GM13976 (cell line): Measurements from ENCODE around the gene SCUBE3.

Experiments
- DNase-seq: peaks from one replicate; pipeline ENCODE4 v3.0.0; 2012; ENCODE audit warnings: low spot score
- CTCF ChIP-seq: IDR thresholded peaks from 2 replicates; pipeline ENCODE4 v1.5.1; 2012; ENCODE audit warnings: borderline replicate concordance, mild to moderate bottlenecking; ENCODE audit not compliant: insufficient read depth; ENCODE audit errors: extremely low read depth, missing control alignments, control extremely low read depth
- in situ Hi-C: fragments of 300-500 bp; cut with MboI; formaldehyde crosslinking; loops from one replicate; pipeline ENCODE4 v1.12.0; 2022; ENCODE audit warnings: low sequenced_read_pairs, mixed read lengths, inconsistent platforms; ENCODE audit not compliant: unreplicated experiment

The SCUBE3 gene

GRCh38 chr6:35295036-35295435 is 81.3 kb downstream of the SCUBE3 start:
- in situ Hi-C loops = no loop called here
- no peak for DNase-seq
- TF ChIP-seq CTCF = no peak

GRCh38 chr6:35295521-35296315 is 82.0 kb downstream of the SCUBE3 start:
- TF ChIP-seq CTCF = no peak
- in situ Hi-C loops = no loop called here
- DNase-seq = no peak

DNA sequence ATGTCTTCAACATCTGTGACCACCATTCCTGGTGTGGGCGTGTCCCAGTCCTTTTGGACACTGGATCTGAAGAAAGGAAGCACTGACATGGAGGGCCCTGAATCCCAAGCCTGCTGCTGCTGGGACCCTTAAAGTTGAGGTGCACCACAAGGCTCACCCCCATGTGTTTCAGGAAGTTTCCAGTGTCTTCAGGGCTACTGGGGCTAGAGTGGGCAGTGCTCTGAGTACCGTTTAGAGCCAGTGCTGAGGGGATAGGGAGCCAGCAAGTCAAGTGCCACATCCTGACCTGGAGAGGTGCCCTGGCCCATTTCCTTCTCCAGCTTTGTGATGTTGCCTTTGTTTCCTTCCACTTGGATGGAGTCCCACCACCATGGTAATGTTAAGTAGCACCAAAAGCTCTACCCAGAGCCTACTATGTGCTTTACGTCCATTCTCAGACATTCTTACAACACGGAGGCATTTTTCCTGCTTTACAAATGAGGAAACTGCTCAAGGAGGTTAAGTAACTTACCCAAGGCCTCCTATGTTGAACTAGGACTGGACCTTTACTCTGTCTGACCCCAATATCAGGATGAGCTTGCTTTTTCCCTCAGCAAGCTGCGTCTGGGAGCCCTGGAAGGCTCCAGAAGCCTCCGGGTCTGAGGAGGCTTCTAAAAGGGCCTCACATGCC is 83.3 kb downstream of the SCUBE3 start:
- no peak for TF ChIP-seq CTCF
- peak; percentile 15 for DNase-seq
- in situ Hi-C loops = no loop called here

- DNase-seq = peak; percentile 95
- peak; percentile 92 for TF ChIP-seq CTCF
- in situ Hi-C loops = no loop called here
Measured at GRCh38 chr6:35297601-35298481, 84.1 kb downstream of the SCUBE3 start, which contains the start of gene DEF6. Gene DEF6, plus strand, starts transcription at chr6:35297818. Its CDS starts 39 bp downstream, at chr6:35297857.

DNA sequence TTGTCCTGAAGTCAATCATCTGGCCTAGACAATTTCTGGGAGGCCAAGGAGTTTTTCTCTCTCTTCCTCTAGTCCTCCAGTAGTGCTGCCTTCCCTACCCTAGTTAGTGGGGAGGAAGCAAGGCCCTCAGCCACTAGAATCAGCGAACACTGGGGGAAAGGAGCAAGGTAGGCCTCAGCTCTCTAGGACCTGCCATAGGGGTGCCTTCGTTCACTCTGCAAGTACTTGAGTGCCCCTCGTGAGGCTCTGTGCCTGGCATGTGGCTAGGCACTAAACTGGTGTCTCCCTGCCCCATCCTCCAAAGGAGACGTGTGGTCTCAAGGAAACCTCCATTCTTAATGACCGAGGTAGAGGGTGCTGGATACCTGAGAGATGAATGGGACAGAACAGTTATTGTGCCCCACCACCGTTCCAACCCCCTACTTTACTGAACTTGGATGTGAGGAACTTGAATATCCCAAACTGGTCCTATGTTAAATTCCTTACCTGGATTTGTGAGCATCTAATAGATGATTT is 84.9 kb downstream of the SCUBE3 start:
- no peak for DNase-seq
- in situ Hi-C loops = no loop called here
- TF ChIP-seq CTCF = no peak

GRCh38 chr6:35299674-35300073 is 85.9 kb downstream of the SCUBE3 start:
- in situ Hi-C loops = no loop called here

More at GRCh38 chr6:35299674-35300073, 85.9 kb downstream of the SCUBE3 start:
- TF ChIP-seq CTCF = no peak
- peak; percentile 37 for DNase-seq
